ENCODE results near the gene ABCB11.
"Not testable (repeated sequence)": the region's sequence is repeated elsewhere in the genome, so short reads cannot be mapped to it uniquely, and the experiment has no call there.

The ABCB11 gene

DNA sequence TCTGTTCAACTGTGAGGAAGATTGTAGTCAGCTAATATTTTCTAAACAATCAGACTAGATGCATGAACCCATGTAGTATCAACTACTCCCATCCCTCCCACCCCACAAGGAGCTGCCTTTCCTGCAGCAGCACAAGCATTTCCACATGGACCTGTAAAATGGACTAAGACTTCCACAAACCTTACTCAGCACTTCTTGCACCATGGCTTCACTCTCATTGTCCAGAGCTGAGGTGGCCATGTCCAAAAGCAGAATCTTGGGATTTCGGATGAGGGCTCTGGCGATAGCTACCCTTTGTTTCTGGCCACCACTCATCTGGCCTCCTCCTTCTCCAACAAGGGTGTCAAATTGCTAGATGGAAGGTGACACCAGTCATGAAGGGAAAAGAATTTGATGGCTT, 61.3 kb downstream of the ABCB11 start:
- DNase-seq, result no peak

- no peak for DNase-seq
These were observed 62.8 kb downstream of the ABCB11 start for GRCh38 chr2:168968342-168968741.

DNA sequence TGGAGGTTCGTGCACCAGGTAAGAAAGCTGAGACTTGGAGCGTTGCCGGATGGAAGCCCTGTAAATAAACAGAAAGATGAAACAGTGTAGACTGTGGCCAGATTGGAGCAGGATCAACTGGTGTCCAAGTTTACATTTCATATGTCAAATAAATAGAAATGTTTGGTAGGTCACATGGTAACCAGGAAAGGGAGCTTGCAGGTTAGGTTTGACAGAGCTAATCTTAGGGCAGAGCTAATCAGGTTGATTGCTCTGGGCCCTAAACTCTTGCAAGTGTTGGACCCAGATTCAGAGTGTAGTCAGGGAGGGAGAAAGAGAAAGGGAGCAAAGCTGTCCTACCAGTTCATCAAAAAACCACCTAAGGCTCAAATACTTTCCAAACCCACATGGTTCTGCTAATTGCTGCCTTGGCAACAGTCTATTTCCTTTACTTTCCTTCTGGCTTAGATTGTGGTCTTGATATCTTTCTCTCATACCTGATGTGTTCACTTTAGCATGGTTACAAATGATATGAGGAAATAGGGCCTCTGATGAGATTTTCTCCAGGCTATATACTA, 66.8 kb downstream of the ABCB11 start:
- peak; percentile 46 for DNase-seq

- no peak for DNase-seq
These were observed 68.5 kb downstream of the ABCB11 start for GRCh38 chr2:168962636-168963035.

DNA sequence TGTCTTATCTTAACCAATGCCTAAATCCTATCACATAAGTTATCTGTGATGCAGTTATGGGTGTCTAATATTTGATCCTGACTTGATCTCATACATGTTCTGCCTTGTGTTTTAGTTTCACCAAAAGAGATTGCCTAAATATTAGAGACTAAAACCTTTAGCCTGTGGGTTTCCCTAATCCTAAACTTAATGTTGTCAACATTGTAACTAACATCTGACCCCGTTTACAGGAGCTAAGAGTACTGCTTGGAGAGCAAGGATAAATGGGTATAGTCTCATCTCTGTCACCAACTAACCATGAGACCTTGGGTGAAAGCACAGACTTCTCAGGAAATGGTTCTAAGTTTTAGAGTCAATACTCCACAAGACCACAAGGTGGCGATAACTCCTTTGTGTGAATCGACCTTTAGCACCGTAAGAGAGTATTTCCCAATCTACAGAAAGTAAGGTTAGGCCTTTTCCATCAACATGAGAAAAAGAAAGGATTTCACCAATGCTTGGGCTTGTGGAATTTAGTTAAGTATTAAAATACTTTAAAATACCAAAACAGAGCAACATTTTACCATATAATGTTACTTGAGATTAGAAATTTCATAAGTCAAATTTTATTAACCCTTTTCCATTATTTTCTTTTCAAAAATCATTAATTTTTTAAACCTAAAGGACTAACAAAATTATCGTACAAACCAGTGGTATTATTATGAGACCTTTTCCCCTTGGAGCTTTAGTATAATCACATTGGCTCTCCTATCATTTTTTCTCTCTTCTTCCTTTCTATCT, 69.5 kb downstream of the ABCB11 start:
- DNase-seq, result peak; percentile 92

GRCh38 chr2:168956392-168956791, 74.7 kb downstream of the ABCB11 start:
- no peak for DNase-seq

- no peak for DNase-seq
These were observed 75.8 kb downstream of the ABCB11 start for GRCh38 chr2:168955321-168955720.

GRCh38 chr2:168954256-168954655, 76.9 kb downstream of the ABCB11 start:
- no peak for DNase-seq

- DNase-seq, result no peak
These were observed 78.7 kb downstream of the ABCB11 start for GRCh38 chr2:168952424-168952823.

GRCh38 chr2:168951871-168952270, 79.3 kb downstream of the ABCB11 start:
- no peak for DNase-seq

DNA sequence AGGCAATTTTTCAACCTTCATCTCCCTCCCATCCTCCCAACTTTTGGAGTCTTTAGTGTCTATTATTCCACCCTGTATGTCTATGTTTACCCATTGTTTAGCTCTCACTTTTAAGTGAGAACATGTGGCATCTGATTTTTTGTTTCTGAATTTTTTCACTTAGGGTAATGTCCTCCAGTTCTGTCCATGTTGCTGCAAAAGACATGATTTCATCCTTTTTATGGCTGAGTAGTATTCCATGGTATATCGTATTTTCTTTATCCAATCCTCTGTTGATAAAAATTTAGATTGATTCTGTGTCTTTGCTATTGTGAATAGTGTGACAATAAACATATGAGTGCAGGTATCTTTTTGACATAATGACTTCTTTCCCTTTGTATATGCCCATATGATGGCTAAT, 81.8 kb downstream of the ABCB11 start:
- DNase-seq, result no peak

- peak; percentile 65 for DNase-seq
These were observed 82.4 kb downstream of the ABCB11 start for GRCh38 chr2:168948621-168949212.

DNA sequence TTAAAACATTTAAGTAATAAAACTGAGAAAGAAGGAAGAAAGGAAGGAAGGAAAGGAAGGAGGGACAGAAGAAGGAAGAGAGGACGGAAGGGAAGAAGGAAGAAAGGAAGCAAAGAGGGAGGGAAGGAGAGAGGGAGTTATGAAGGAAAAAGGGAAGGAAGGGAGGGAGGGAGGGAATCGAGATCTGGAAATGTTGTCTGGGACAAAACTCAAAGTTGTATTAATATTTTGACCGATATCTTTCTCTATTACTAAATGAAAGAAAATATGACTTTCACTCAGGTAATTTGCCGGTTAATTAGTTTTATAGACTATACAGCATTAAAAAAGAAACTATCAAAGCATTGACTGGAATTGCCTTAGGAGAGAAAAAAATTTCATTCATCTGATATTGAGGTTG, 85.6 kb downstream of the ABCB11 start:
- no peak for DNase-seq

- peak; percentile 8 for DNase-seq
These were observed 87.1 kb downstream of the ABCB11 start for GRCh38 chr2:168944065-168944464.

GRCh38 chr2:168941297-168941696, 89.8 kb downstream of the ABCB11 start:
- no peak for DNase-seq

DNA sequence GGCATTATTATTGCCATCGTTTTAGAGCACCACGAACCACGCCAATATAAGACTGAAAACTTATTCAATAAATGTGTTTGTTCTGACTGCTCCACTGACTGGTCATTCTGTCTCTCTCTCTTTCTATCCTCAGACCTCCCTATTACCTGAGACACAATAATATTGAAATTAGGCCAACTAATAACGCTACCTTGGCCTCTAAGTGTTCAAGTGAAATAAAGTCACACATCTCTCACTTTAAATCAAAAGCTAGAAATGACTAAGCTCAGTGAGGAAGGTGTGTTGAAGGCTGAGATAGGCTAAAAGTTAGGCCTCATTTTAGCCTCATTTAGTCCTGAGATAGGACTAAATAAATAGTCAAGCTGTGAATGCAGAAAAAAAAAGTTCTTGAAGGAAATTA, 91.2 kb downstream of the ABCB11 start:
- DNase-seq, result no peak

- DNase-seq, result no peak
These were observed 92.1 kb downstream of the ABCB11 start for GRCh38 chr2:168939061-168939460.

GRCh38 chr2:168935810-168936581, 95.1 kb downstream of the ABCB11 start:
- no peak for DNase-seq

- DNase-seq, result no peak
These were observed 96.3 kb downstream of the ABCB11 start for GRCh38 chr2:168934826-168935225.

- not testable (repeated sequence) for DNase-seq
These were observed 99.0 kb downstream of the ABCB11 start for GRCh38 chr2:168932174-168932573.

DNA sequence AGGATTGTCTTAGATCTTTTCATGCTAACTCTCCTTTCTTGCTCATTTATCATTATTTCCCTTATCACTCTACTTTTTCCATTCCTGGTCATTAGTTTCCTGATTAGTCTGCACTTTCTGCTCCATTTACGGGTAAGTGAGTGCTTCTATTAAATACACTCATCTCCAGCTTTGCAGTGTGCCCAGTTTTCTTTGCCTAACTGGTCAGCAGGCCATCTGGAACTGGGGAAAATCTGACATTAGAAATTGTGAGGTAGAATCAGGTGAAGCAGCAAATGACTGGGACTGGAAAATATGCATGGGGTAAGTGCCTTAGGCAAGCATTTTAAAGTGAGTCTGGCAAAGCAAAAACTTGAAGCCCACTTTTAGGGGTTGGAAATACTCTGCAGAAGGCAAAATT, 100.9 kb downstream of the ABCB11 start:
- DNase-seq, result no peak

DNA sequence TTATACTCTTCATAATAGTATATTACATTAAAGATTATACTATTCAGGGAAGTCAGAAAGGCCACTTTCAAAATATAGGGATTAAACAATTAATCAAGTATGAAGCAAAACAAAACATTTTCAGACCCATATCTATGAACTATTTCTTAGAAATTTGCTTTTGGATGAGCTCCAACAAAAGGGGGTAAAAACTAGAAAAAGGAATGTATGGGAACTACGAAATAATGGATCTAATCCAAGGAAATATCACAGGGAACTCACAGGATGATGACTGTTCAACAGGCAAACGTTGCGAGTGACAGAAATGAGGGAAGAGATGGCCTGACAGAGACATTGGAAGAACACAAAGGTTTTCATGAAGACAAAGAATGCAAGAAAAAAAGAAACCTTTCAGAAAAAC, 102.1 kb downstream of the ABCB11 start:
- DNase-seq, result no peak

DNA sequence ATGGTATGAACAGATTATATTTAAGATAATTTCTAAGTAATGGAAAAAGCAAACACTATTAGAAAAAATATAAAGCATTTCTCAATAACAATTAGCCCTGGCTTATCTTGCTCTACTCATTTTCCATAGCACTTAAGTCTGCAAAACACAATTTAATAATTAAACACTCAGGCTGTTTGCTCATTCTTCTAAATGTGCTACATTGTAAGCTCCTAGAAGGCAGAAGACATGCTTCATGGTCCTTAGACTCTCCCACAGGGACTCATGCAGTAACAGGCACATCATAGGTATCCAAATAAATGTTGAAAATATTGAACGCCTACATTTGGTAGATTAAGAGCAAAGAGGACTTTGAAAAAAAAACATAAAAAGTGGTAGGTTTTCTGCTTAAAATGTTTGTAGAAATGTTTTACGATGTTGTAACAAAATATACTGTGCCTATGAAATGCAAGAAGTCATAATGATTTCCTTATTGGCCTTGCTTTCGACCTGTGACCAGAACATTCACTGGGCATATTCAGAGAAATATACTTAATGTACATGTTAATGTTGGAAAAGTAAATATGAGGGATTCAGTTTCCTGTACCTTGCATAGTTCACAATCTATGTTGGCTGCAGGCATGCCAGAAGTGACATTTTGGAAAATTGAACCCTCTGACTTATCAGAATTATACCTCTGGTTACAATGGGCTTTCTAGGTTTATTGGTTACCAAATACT, 102.9 kb downstream of the ABCB11 start:
- DNase-seq, result no peak

Measured in DMS53 (cell line).